ENCODE data around the gene ANGPTL8. TPM values are rescaled to one million over a fixed set of nuclear protein-coding genes. Genes with fewer than 3 reads are reported as not detected.

ANGPTL8 gene
- total RNA-seq, 4 donors from 2014 or later = 1.2 to 4.7 (median 2.9) TPM

GRCh38 chr19:11251650-11252314, 12.4 kb downstream of the ANGPTL8 start:
- ATAC-seq (ENCODE audit: low FRiP score) = no peak
- no peak for TF ChIP-seq CTCF (IDR thresholded peaks at IDR 0.05)
- no peak for DNase-seq (ENCODE audit: low spot score)

- ATAC-seq (ENCODE audit: low FRiP score) = no peak
- no peak for DNase-seq (ENCODE audit: low spot score)
- TF ChIP-seq CTCF (IDR thresholded peaks at IDR 0.05) = no peak
Measured at GRCh38 chr19:11252665-11253355, 13.4 kb downstream of the ANGPTL8 start.

- TF ChIP-seq CTCF (IDR thresholded peaks at IDR 0.05) = no peak
- no peak for ATAC-seq (ENCODE audit: low FRiP score)
- no peak for DNase-seq (ENCODE audit: low spot score)
Measured at GRCh38 chr19:11254666-11255065, 15.2 kb downstream of the ANGPTL8 start.

DNA sequence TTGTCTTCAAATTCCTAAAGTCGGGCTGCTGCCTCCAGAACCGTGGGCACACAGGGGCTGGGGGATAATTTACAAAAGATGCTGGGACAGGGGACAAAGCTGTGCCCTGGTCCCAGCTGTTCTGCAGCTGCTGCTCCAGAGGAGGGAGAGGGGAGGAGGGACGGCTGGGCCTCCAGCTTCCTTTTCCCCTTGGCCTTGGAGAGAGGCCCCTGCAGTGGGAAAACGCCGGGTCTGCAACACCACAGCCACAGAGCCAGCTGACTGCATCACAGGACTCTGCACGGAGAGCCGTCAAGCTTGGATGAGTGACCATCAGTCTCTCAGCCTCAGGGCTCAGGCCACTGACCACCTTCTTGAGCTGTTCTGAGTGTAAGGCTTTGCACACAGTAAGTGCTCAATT, 16.8 kb downstream of the ANGPTL8 start:
- no peak for TF ChIP-seq CTCF (IDR thresholded peaks at IDR 0.05)
- DNase-seq (ENCODE audit: low spot score) (no peak), ATAC-seq (ENCODE audit: low FRiP score) (no peak)

DNA sequence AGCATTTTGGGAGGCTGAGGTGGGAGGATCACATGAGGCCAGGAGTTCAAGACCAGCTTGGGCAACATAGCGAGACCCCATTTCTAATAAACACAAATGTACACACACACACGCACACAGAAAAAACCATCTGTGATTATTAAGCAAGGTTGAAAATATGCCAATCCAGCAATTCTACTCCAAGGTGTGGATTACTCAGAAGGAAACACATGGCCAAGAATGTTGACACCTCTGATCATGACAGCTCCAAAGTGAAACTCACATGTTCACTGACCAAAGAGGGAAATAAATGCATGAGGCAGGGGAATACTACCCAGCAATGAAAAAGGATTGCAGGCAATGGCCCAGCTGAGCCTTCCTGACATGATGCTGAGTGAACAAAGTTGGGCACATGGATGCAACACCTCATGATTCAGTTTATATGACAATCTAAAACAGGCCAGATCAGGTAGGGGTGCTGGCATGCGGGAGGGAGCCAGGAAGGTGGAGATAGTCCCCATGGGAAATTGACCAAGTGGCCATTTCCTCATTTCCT, 18.5 kb downstream of the ANGPTL8 start:
- TF ChIP-seq CTCF (IDR thresholded peaks at IDR 0.05) = no peak
- no peak for ATAC-seq (ENCODE audit: low FRiP score)
- no peak for DNase-seq (ENCODE audit: low spot score)

GRCh38 chr19:11260996-11261395, 21.6 kb downstream of the ANGPTL8 start:
- no peak for ATAC-seq (ENCODE audit: low FRiP score)
- DNase-seq (ENCODE audit: low spot score) = no peak
- TF ChIP-seq CTCF (IDR thresholded peaks at IDR 0.05) = no peak

Data from omental fat pad (tissue), 4 donors.